Naive thymus-derived CD4-positive, alpha-beta T cell (primary cell): Measurements from ENCODE around the gene C11orf86. TPM values are rescaled to one million over a fixed set of nuclear protein-coding genes. Genes with fewer than 3 reads are reported as not detected.

Experiments used
- ATAC-seq: fragments of 150-1000 bp; cut with Tn5 transposase; 2 replicates; pipeline ENCODE4 v1.10.0; 2021; ENCODE audit warnings: mild to moderate bottlenecking, moderate library complexity
- CTCF ChIA-PET: fragments of 350-600 bp; sonication (Branson Sonifier 250); formaldehyde crosslinking; loops from one replicate; lab custom pipeline; 2021; ENCODE audit warnings: antibody characterized with exemption; lab: Charles Lee
- POLR2A ChIA-PET: fragments of 350-600 bp; sonication (Branson Sonifier 250); formaldehyde crosslinking; loops from one replicate; lab custom pipeline; 2021; ENCODE audit warnings: antibody characterized with exemption, inconsistent platforms; lab: Charles Lee
- DNase-seq, 9 donors: peaks; one replicate each; pipeline versions ENCODE4 v3.0.0 to v3.0.0-alpha.2; 2020 to 2022; ENCODE audit warnings: mixed read lengths in 1 of 9
- H3K27ac ChIP-seq: one replicate; pipeline ENCODE4 v1.7.0; 2013; ENCODE audit warnings: mild to moderate bottlenecking, low read depth, low read length, moderate library complexity
- H3K27me3 ChIP-seq, 2 donors: one replicate each; pipeline ENCODE4 v1.7.0; 2013; ENCODE audit warnings: low read length in 2 of 2, mild to moderate bottlenecking in 2 of 2, moderate library complexity in 2 of 2; ENCODE audit not compliant: control insufficient read depth in 2 of 2, insufficient read depth in 2 of 2
- H3K36me3 ChIP-seq, 3 experiments: 1 replicate in 2 of 3; 2 replicates in 1 of 3; pipeline ENCODE4 v1.7.0; 2013; ENCODE audit warnings: low read length in 3 of 3, mild to moderate bottlenecking in 3 of 3, moderate library complexity in 1 of 3; ENCODE audit not compliant: insufficient read depth in 3 of 3, control insufficient read depth in 2 of 3
- H3K4me1 ChIP-seq, 2 donors: one replicate each; pipeline ENCODE4 v1.7.0; 2013; ENCODE audit warnings: low read length in 2 of 2, mild to moderate bottlenecking in 2 of 2, moderate library complexity in 1 of 2; ENCODE audit not compliant: control insufficient read depth in 2 of 2, insufficient read depth in 2 of 2
- H3K4me3 ChIP-seq: 2 replicates; pipeline ENCODE4 v1.7.0; 2013; ENCODE audit warnings: mild to moderate bottlenecking, low read length
- H3K9me3 ChIP-seq, 3 experiments: 1 replicate in 2 of 3; 2 replicates in 1 of 3; pipeline ENCODE4 v1.7.0; 2013; ENCODE audit warnings: low read length in 3 of 3; ENCODE audit not compliant: control insufficient read depth in 2 of 3
- H3K27ac Mint-ChIP-seq, 9 donors: one replicate each; pipeline ENCODE4 v1.8.0; 2020 to 2022; ENCODE audit warnings: mixed read lengths in 9 of 9, mild to moderate bottlenecking in 8 of 9, moderate library complexity in 5 of 9, inconsistent platforms in 2 of 9
- H3K27me3 Mint-ChIP-seq, 5 donors: one replicate each; pipeline ENCODE4 v1.8.0; 2021 to 2022; ENCODE audit warnings: mixed read lengths in 5 of 5, mild to moderate bottlenecking in 1 of 5
- H3K36me3 Mint-ChIP-seq, 5 donors: one replicate each; pipeline ENCODE4 v1.8.0; 2020 to 2022; ENCODE audit warnings: mixed read lengths in 5 of 5, mild to moderate bottlenecking in 3 of 5, inconsistent platforms in 1 of 5
- H3K4me1 Mint-ChIP-seq, 7 donors: one replicate each; pipeline ENCODE4 v1.8.0; 2020 to 2022; ENCODE audit warnings: mixed read lengths in 7 of 7, mild to moderate bottlenecking in 3 of 7, inconsistent platforms in 1 of 7
- H3K4me3 Mint-ChIP-seq, 10 donors: one replicate each; pipeline ENCODE4 v1.8.0; 2020 to 2022; ENCODE audit warnings: mild to moderate bottlenecking in 10 of 10, mixed read lengths in 10 of 10, moderate library complexity in 6 of 10, inconsistent platforms in 2 of 10
- H3K9me3 Mint-ChIP-seq, 11 donors: one replicate each; pipeline ENCODE4 v1.8.0; 2020 to 2022; ENCODE audit warnings: mixed read lengths in 11 of 11, mild to moderate bottlenecking in 4 of 11, inconsistent platforms in 1 of 11, moderate library complexity in 1 of 11
- intact Hi-C, 2 donors: fragments of 100-400 bp; cut with micrococcal nuclease; formaldehyde crosslinking; loops; one replicate each; pipeline ENCODE4 v1.15.1; 2023
- polyA plus RNA-seq, 2 donors: library from polyadenylated mRNA; unstranded; fragments of 300-500 nt; fragmentation: Illumina TruSeq; gene quantifications; one replicate each; pipeline ENCODE4 v1.2.3, GENCODE V29; 2021
- total RNA-seq, 6 experiments: library from RNA in 5 of 6; stranded (reverse) in 5 of 6; gene quantifications; 1 replicate in 5 of 6; 2 replicates in 1 of 6; pipeline ENCODE4 v1.2.3 and lab custom pipeline; 2021 to 2026

C11orf86 gene
- total and polyA plus RNA-seq, 7 experiments from 2014 or later, result not detected

DNA sequence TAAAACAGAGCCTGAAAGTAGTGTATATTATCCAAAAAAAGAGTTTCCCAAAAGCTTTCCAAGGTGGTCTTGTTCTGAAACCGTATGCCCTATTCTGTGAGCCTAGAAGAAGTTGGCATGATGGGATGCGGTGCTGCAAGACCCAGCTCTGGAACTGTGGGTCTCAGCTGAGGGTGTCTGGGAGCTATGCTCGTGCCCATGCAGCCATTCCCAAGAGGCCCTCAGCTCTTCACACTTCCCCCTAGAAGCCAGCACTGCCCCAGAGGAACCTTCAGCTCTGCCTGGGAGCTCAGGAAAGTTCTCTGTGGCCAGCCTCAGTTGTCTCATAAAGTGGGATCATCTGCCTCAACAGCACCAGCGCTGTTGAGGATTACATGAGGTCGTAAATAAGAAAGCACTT, 41.4 kb downstream of the C11orf86 start:
- H3K4me1 ChIP-seq, result no peaks in the 10 kb centered on the region
- no peaks in the 10 kb centered on the region for H3K4me1 Mint-ChIP-seq
- no peaks in the 10 kb centered on the region for H3K36me3 ChIP-seq
- H3K27ac Mint-ChIP-seq, result no peak overlapping the region
- no peak overlapping the region for H3K27ac ChIP-seq
- CTCF ChIA-PET, result no interaction called here
- peaks cover 0 to 27% (median 7%) of the 10 kb centered on the region in 5 donors for H3K27me3 Mint-ChIP-seq
- no peak overlapping the region for H3K4me3 ChIP-seq
- H3K36me3 Mint-ChIP-seq, result peaks cover 0 to 3% (median 0%) of the 10 kb centered on the region in 5 donors
- H3K4me3 Mint-ChIP-seq, result no peak overlapping the region
- no peaks in the 10 kb centered on the region for H3K9me3 ChIP-seq
- POLR2A ChIA-PET, result no interaction called here
- H3K9me3 Mint-ChIP-seq, result peaks cover 0 to 9% (median 4%) of the 10 kb centered on the region in 11 donors
- DNase-seq (no peak), ATAC-seq (no peak)
- H3K27me3 ChIP-seq, result no peaks in the 10 kb centered on the region
- intact Hi-C loops, result no loop called here

DNA sequence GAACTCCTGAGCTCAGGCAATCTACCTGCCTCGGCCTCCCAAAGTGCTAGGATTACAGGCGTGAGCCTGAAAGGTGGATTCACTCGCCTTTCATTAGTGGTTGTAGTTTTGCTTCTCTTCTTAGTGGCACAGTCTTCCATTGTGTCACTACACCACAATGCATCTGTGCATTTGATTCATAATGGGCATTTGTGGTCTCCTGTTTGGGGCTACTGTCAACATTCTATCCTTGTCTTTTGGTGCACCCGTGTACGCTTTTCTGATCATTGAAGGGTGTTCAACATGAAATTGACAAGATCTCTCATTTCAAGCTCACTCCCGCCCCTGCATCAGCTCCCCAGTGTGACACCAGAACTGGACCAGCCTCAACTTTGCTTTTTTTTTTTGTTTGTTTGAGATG, 45.8 kb downstream of the C11orf86 start:
- POLR2A ChIA-PET, result interaction anchor here (0.5 to 1.1 kb wide), 3 partner anchors 69 to 1799 kb away, joined by 3 read pairs; no protein-coding TSS in a partner anchor
- peak overlapping the region in 1 of 10 donors; percentile 21 for H3K4me3 Mint-ChIP-seq

DNA sequence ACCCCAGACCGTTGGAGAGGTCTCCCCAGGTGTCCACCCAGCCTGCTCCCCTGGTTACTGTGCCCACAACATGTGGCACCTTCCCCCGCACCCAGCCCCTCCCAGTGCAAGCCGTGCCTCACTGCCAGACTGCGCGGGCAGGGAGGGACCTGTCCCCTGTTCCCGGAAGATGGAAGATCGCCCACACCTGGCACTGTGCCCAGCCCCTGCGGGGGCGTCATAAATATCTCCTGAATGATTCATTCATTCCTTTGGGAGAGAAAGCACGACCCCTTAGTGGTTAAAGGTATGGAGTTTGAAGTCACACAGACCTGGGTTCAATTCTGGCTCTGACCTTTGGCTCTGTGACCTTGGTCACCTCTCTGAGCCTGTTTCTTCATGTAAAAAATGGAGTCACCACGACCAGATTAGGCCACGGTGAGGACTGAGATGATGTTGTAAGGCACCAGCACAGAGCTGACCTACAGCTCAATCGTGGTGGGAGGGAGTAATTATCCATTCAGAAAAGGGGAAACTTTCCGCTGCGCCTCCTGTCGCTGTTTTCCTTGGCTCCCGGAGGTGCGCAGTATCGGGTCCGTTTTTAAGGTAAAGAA, 47.3 kb downstream of the C11orf86 start:
- Histone ChIP-seq H3K27me3 (peaks cover 9 to 18% of the 10 kb centered on the region in 2 donors), H3K27ac (no peak overlapping the region), H3K4me1 (peaks cover 24 to 31% of the 10 kb centered on the region in 2 donors), H3K9me3 (no peaks in the 10 kb centered on the region), H3K4me3 (no peak overlapping the region), H3K36me3 (no peaks in the 10 kb centered on the region)
- peak overlapping the region in 9 of 10 donors; percentile 23 to 91 (median 68) for H3K4me3 Mint-ChIP-seq
- H3K27me3 Mint-ChIP-seq, result peaks cover 16 to 65% (median 35%) of the 10 kb centered on the region in 5 donors
- peaks cover 0 to 3% (median 0%) of the 10 kb centered on the region in 5 donors for H3K36me3 Mint-ChIP-seq
- no peak overlapping the region for H3K27ac Mint-ChIP-seq
- peaks cover 4 to 32% (median 24%) of the 10 kb centered on the region in 7 donors for H3K4me1 Mint-ChIP-seq
- intact Hi-C loops, result loop anchor here in 1 of 2 donors (5.0 kb wide), 1 partner anchor 50 kb away; no protein-coding TSS in a partner anchor
- CTCF ChIA-PET, result no interaction called here
- H3K9me3 Mint-ChIP-seq, result peaks cover 0 to 14% (median 3%) of the 10 kb centered on the region in 11 donors
- POLR2A ChIA-PET, result no interaction called here
- ATAC-seq, result no peak
- DNase-seq, result no peak

More for the DNA sequence above, 45.8 kb downstream of the C11orf86 start:
- H3K9me3 ChIP-seq, result no peaks in the 10 kb centered on the region
- no peak for DNase-seq
- intact Hi-C loops, result loop anchor here in 1 of 2 donors (5.0 kb wide), 1 partner anchor 51 kb away; no protein-coding TSS in a partner anchor
- H3K27me3 ChIP-seq, result peaks cover 9 to 18% of the 10 kb centered on the region in 2 donors
- Mint-ChIP-seq H3K27ac (no peak overlapping the region), H3K4me1 (peaks cover 4 to 32% (median 23%) of the 10 kb centered on the region in 7 donors), H3K27me3 (peaks cover 10 to 52% (median 28%) of the 10 kb centered on the region in 5 donors), H3K36me3 (peaks cover 0 to 3% (median 0%) of the 10 kb centered on the region in 5 donors), H3K9me3 (peaks cover 0 to 14% (median 3%) of the 10 kb centered on the region in 11 donors)
- H3K27ac ChIP-seq, result no peak overlapping the region
- no peak overlapping the region for H3K4me3 ChIP-seq
- CTCF ChIA-PET, result no interaction called here
- peaks cover 24 to 31% of the 10 kb centered on the region in 2 donors for H3K4me1 ChIP-seq
- ATAC-seq, result no peak
- H3K36me3 ChIP-seq, result no peaks in the 10 kb centered on the region

- H3K27ac Mint-ChIP-seq, result peak within 1 kb of the TSS in 1 of 9 donors; percentile 73
- H3K27me3 Mint-ChIP-seq, result peaks cover 16 to 66% (median 35%) of the 10 kb centered on the region in 5 donors
- peak within 1 kb of the TSS; percentile 25 to 91 (median 82) for H3K4me3 Mint-ChIP-seq
- Histone ChIP-seq H3K27ac (no peak within 1 kb of the TSS), H3K27me3 (peaks cover 9 to 18% of the 10 kb centered on the region in 2 donors), H3K9me3 (no peaks in the 10 kb centered on the region), H3K4me1 (peaks cover 24 to 31% of the 10 kb centered on the region in 2 donors), H3K4me3 (peak within 1 kb of the TSS; percentile 47), H3K36me3 (no peaks in the 10 kb centered on the region)
- ChIA-PET CTCF (no interaction called here), POLR2A (interaction anchor here (0.6 kb wide), 1 partner anchor 258 kb away, joined by 3 read pairs; no protein-coding TSS in a partner anchor)
- H3K36me3 Mint-ChIP-seq, result peaks cover 0 to 3% (median 0%) of the 10 kb centered on the region in 5 donors
- DNase-seq, result peak in 3 of 9 donors; percentile 12 to 18 (median 12)
- peaks cover 0 to 14% (median 3%) of the 10 kb centered on the region in 11 donors for H3K9me3 Mint-ChIP-seq
- intact Hi-C loops, result loop anchor here in 1 of 2 donors (5.0 kb wide), 1 partner anchor 49 kb away; no protein-coding TSS in a partner anchor
- ATAC-seq, result no peak
- H3K4me1 Mint-ChIP-seq, result peaks cover 4 to 32% (median 24%) of the 10 kb centered on the region in 7 donors
Measured at GRCh38 chr11:67022961-67023956, 48.2 kb downstream of the C11orf86 start, which contains the start of gene SYT12. SYT12 (plus strand) TSS chr11:67023134; CDS start chr11:67030145, 7,011 bp downstream.

GRCh38 chr11:67023957-67024353, 48.9 kb downstream of the C11orf86 start:
- Histone ChIP-seq H3K36me3 (no peaks in the 10 kb centered on the region), H3K9me3 (no peaks in the 10 kb centered on the region), H3K27ac (no peak overlapping the region), H3K27me3 (peaks cover 9 to 18% of the 10 kb centered on the region in 2 donors), H3K4me1 (peaks cover 24 to 31% of the 10 kb centered on the region in 2 donors), H3K4me3 (peak overlapping the region; percentile 47)
- Mint-ChIP-seq H3K27ac (peak overlapping the region in 1 of 9 donors; percentile 28), H3K9me3 (peaks cover 0 to 7% (median under 1%) of the 10 kb centered on the region in 11 donors), H3K4me3 (peak overlapping the region in 9 of 10 donors; percentile 76 to 91 (median 83)), H3K4me1 (peaks cover 4 to 32% (median 24%) of the 10 kb centered on the region in 7 donors), H3K27me3 (peaks cover 19 to 69% (median 35%) of the 10 kb centered on the region in 5 donors), H3K36me3 (peaks cover 0 to 3% (median 0%) of the 10 kb centered on the region in 5 donors)
- DNase-seq (no peak), ATAC-seq (no peak)
- CTCF ChIA-PET, result no interaction called here
- POLR2A ChIA-PET, result interaction anchor here (0.6 kb wide), 1 partner anchor 259 kb away, joined by 3 read pairs; no protein-coding TSS in a partner anchor
- intact Hi-C loops, result loop anchor here in 1 of 2 donors (1.0 to 5.0 kb wide), 2 partner anchors 48 to 66 kb away; partner anchors contain the start of gene PC
